Parathyroid adenoma (tissue), 2 donors: ENCODE results near the gene NEK7.

ENCODE experiments used
- H2AFZ ChIP-seq: fragments of 300-600 bp; sonication (generic); one replicate; pipeline ENCODE4 v1.7.0; 2017; ENCODE audit warnings: antibody characterized with exemption, mild to moderate bottlenecking
- H3K27ac ChIP-seq: fragments of 300-600 bp; sonication (generic); one replicate; pipeline ENCODE4 v1.7.0; 2017
- H3K27me3 ChIP-seq: fragments of 300-600 bp; sonication (generic); one replicate; pipeline ENCODE4 v1.7.0; 2017; ENCODE audit warnings: low read length; ENCODE audit not compliant: control insufficient read depth, insufficient read depth
- H3K36me3 ChIP-seq: fragments of 300-600 bp; sonication (generic); one replicate; pipeline ENCODE4 v1.7.0; 2017; ENCODE audit warnings: low read length; ENCODE audit not compliant: control insufficient read depth, insufficient read depth
- H3K4me1 ChIP-seq: fragments of 300-600 bp; sonication (generic); one replicate; pipeline ENCODE4 v1.7.0; 2017; ENCODE audit warnings: control low read depth
- H3K4me2 ChIP-seq: fragments of 300-600 bp; sonication (generic); one replicate; pipeline ENCODE4 v1.7.0; 2017; ENCODE audit warnings: low read length
- H3K4me3 ChIP-seq: fragments of 300-600 bp; sonication (generic); one replicate; pipeline ENCODE4 v1.7.0; 2017; ENCODE audit warnings: low read depth, low read length
- H3K79me2 ChIP-seq: fragments of 300-600 bp; sonication (generic); one replicate; pipeline ENCODE4 v1.7.0; 2017; ENCODE audit warnings: control low read depth
- H3K9ac ChIP-seq: fragments of 300-600 bp; sonication (generic); one replicate; pipeline ENCODE4 v1.7.0; 2017; ENCODE audit warnings: mild to moderate bottlenecking
- H3K9me3 ChIP-seq: fragments of 300-600 bp; sonication (generic); one replicate; pipeline ENCODE4 v1.7.0; 2017; ENCODE audit warnings: low read length; ENCODE audit not compliant: control insufficient read depth
- TF ChIP-seq, protein P1 (sequence below): fragments of 300-600 bp; sonication (generic); IDR thresholded peaks from one replicate; pipeline ENCODE4 v1.7.0; 2017; ENCODE audit warnings: antibody characterized with exemption, mild to moderate bottlenecking
- donor health status: primary hyperparathyroidism.

Gene NEK7

DNA sequence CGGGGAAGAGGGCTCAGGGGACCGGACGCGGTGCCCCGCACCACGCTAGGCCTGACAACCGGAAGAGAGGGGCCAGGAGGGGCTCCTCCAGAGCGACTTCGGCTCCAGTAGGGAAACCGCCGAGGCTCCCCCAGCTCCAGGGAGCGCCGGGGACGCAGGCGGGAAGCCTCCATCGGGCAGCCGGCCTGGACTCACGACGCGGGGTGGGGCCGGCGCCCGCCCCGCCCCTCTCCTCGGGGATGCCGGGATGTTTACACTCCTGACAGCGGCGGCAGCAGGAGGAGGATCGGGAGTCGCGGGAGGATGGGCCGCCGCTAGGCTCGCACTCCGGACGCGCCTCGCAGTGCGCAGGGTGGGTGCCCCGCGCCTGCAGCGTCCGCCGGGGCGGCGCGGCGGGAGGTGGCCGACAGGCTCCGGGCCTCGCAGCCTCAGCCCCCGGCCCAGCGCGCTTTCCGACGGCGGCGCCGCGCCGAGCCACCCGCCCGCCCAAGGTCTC, at the start of gene NEK7:
Gene NEK7, plus strand, starts transcription at position 254 of the 496 bp plus-strand sequence. CDS start 75,583 bp downstream, outside the sequence.
- H3K27ac ChIP-seq = peak within 1 kb of the TSS; percentile 79
- TF ChIP-seq, protein P1, sequence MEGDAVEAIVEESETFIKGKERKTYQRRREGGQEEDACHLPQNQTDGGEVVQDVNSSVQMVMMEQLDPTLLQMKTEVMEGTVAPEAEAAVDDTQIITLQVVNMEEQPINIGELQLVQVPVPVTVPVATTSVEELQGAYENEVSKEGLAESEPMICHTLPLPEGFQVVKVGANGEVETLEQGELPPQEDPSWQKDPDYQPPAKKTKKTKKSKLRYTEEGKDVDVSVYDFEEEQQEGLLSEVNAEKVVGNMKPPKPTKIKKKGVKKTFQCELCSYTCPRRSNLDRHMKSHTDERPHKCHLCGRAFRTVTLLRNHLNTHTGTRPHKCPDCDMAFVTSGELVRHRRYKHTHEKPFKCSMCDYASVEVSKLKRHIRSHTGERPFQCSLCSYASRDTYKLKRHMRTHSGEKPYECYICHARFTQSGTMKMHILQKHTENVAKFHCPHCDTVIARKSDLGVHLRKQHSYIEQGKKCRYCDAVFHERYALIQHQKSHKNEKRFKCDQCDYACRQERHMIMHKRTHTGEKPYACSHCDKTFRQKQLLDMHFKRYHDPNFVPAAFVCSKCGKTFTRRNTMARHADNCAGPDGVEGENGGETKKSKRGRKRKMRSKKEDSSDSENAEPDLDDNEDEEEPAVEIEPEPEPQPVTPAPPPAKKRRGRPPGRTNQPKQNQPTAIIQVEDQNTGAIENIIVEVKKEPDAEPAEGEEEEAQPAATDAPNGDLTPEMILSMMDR = no peak
- H3K4me3 ChIP-seq = peak within 1 kb of the TSS; percentile 84
- no peaks in the 10 kb centered on the region for H3K9me3 ChIP-seq
- H3K79me2 ChIP-seq = peaks cover 10% of the 10 kb centered on the region
- peak within 1 kb of the TSS; percentile 88 for H3K4me2 ChIP-seq
- H3K27me3 ChIP-seq = no peaks in the 10 kb centered on the region
- peak within 1 kb of the TSS; percentile 93 for H2AFZ ChIP-seq
- H3K4me1 ChIP-seq = no peaks in the 10 kb centered on the region
- no peak within 1 kb of the TSS for H3K9ac ChIP-seq
- no peaks in the 10 kb centered on the region for H3K36me3 ChIP-seq

DNA sequence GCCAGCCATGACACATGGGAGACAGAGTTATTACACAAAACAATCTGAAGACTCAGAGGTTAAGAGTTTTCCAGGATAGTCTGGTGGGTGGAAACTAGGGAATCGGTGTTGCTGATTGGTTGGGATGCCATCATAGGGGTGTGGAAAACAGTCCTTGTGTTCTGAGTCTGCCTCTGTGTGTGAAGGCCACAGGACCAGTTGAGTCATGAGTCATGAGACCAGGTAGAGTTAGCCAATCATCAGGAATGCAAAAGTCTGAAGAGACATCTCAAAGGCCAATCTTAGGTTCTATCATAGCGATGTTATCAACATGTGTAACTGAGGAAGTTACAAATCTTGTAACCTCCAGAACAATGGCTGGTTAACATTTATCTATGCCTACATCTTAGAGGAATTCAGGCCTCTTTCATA, 49.7 kb upstream of the NEK7 start:
- Histone ChIP-seq H3K4me3 (no peak overlapping the region), H3K9ac (no peak overlapping the region), H3K27me3 (no peaks in the 10 kb centered on the region), H3K27ac (no peak overlapping the region), H3K36me3 (no peaks in the 10 kb centered on the region), H3K9me3 (no peaks in the 10 kb centered on the region), H2AFZ (no peak overlapping the region), H3K4me1 (no peaks in the 10 kb centered on the region), H3K79me2 (no peaks in the 10 kb centered on the region), H3K4me2 (no peak overlapping the region)
- TF ChIP-seq, protein P1 = no peak

DNA sequence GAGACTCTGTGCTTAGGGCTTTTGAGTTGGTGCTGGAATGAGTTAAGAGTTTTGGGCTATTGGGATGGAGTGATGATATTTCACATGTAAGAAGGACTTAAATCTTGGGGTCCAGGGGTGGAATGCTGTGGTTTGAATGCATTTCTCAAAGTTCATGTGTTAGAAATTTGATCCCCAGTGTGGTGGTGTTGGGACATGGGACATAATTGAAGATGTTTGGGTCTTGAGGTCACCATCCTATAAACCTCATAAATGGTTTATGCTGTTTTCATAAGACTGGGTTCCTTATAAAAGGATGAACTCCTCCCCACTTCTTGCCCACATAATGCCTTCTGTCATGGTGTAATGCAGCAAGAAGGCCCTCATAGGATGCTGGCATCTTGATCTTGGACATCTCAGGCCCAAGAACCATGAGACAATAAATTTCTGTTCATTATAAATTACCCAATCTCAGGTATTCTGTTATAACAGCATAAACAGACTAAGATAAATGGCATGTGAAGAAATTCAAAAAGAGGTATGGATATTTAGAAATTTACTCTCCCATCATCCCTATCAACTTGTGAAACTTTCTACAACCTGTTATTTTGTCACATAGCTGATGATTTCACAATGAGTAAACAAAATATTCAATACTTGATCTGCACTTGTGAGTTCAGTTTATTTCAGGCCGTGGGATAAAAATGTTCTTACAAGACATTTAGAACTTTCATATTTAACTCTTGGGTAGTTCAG, 48.0 kb upstream of the NEK7 start:
- Histone ChIP-seq H3K4me3 (no peak overlapping the region), H3K27me3 (no peaks in the 10 kb centered on the region), H2AFZ (no peak overlapping the region), H3K9me3 (no peaks in the 10 kb centered on the region), H3K27ac (no peak overlapping the region), H3K4me1 (no peaks in the 10 kb centered on the region), H3K9ac (no peak overlapping the region), H3K4me2 (no peak overlapping the region), H3K36me3 (no peaks in the 10 kb centered on the region), H3K79me2 (no peaks in the 10 kb centered on the region)
- TF ChIP-seq, protein P1 = no peak

DNA sequence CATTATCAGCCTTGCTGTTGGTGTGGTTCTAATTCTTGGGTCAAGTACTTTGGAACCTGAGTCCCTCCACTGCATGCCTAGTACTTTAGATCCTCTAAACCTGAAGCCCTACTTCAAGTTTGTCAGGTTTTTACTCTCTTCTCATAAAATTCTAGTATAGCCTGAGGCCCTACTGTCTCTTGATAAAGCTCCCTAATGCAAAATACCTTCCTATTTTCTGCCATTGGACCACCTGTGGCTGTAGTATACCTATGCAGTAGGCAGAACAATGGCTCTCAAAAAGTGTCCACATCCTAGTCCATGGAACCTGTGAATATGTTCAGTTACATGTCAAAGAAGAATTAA, 47.5 kb upstream of the NEK7 start:
- no peak overlapping the region for H3K4me2 ChIP-seq
- H3K9me3 ChIP-seq = no peaks in the 10 kb centered on the region
- no peaks in the 10 kb centered on the region for H3K4me1 ChIP-seq
- TF ChIP-seq, protein P1 = no peak
- no peaks in the 10 kb centered on the region for H3K27me3 ChIP-seq
- H3K4me3 ChIP-seq = no peak overlapping the region
- H3K27ac ChIP-seq = no peak overlapping the region
- H3K79me2 ChIP-seq = no peaks in the 10 kb centered on the region
- no peak overlapping the region for H2AFZ ChIP-seq
- H3K9ac ChIP-seq = no peak overlapping the region
- no peaks in the 10 kb centered on the region for H3K36me3 ChIP-seq

DNA sequence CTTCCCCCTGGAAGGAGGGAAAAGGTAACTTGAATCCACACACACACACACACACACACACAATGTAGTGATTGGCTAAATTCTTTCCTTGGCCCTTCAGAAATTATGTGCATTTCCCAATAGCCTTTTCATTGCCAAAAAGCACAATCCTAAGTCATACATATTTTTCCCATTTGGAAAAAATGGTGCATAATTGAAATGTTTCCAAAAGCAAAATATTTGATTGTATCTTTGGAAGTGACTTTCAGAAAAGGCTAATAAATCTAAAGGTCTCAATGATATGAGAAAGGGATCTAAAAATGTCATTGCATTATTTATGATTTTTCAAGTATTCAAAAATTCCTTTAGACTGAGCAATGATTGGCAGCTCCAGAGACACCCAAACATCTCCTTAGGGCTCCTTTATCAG, 43.5 kb upstream of the NEK7 start:
- no peak overlapping the region for H3K4me3 ChIP-seq
- no peak overlapping the region for H2AFZ ChIP-seq
- H3K27ac ChIP-seq = no peak overlapping the region
- no peaks in the 10 kb centered on the region for H3K4me1 ChIP-seq
- H3K4me2 ChIP-seq = no peak overlapping the region
- no peaks in the 10 kb centered on the region for H3K9me3 ChIP-seq
- H3K36me3 ChIP-seq = no peaks in the 10 kb centered on the region
- H3K27me3 ChIP-seq = no peaks in the 10 kb centered on the region
- H3K9ac ChIP-seq = no peak overlapping the region
- no peaks in the 10 kb centered on the region for H3K79me2 ChIP-seq
- TF ChIP-seq, protein P1 = no peak
